BE2C (cell line): ENCODE results near the gene CDC26.
"Not testable (repeated sequence)": the region's sequence is repeated elsewhere in the genome, so short reads cannot be mapped to it uniquely, and the experiment has no call there.

ENCODE experiments used
- DNase-seq: peaks from one replicate; pipeline ENCODE4 v3.0.0-alpha.2; 2020
- H3K27me3 ChIP-seq: fragments of 250-450 bp; sonication (Bioruptor Pico); 2 replicates; pipeline ENCODE4 v1.5.1; 2020; ENCODE audit warnings: mild to moderate bottlenecking
- H3K36me3 ChIP-seq: fragments of 250-450 bp; sonication (Bioruptor Pico); 2 replicates; pipeline ENCODE4 v1.5.1; 2020; ENCODE audit warnings: mild to moderate bottlenecking
- H3K4me1 ChIP-seq: fragments of 250-450 bp; sonication (Bioruptor Pico); 2 replicates; pipeline ENCODE4 v1.5.1; 2020
- H3K4me3 ChIP-seq: 2 replicates; pipeline ENCODE4 v1.5.1; 2011; ENCODE audit warnings: low read depth, low read length
- H3K9me3 ChIP-seq: fragments of 250-450 bp; sonication (Bioruptor Pico); 2 replicates; pipeline ENCODE4 v1.5.1; 2020
- TF ChIP-seq, protein P1 (sequence below): IDR thresholded peaks from 2 replicates; pipeline ENCODE4 v1.5.1; 2012; ENCODE audit warnings: mild to moderate bottlenecking, low read depth, low read length

Gene CDC26

DNA sequence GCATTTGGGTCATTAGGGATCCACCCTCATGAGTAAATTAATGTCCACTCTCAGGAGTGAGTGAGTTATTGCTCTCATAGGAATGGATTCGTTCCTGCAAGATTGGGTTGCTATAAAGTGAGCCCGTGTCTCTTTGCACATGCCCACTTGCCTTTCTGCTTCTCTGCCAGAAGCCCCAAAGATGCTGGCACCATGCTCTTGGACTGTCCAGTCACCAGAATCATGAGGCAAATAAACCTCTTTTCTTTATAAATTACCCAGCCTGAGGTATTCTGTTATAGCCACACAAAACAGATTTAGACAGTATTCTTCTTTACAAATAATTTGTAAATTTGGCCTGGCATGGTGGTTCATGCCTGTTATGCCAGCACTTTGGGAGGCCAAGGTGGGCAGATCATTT, 24.6 kb downstream of the CDC26 start:
- TF ChIP-seq, protein P1, sequence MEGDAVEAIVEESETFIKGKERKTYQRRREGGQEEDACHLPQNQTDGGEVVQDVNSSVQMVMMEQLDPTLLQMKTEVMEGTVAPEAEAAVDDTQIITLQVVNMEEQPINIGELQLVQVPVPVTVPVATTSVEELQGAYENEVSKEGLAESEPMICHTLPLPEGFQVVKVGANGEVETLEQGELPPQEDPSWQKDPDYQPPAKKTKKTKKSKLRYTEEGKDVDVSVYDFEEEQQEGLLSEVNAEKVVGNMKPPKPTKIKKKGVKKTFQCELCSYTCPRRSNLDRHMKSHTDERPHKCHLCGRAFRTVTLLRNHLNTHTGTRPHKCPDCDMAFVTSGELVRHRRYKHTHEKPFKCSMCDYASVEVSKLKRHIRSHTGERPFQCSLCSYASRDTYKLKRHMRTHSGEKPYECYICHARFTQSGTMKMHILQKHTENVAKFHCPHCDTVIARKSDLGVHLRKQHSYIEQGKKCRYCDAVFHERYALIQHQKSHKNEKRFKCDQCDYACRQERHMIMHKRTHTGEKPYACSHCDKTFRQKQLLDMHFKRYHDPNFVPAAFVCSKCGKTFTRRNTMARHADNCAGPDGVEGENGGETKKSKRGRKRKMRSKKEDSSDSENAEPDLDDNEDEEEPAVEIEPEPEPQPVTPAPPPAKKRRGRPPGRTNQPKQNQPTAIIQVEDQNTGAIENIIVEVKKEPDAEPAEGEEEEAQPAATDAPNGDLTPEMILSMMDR, result no peak
- H3K36me3 ChIP-seq, result peaks cover 15% of the 10 kb centered on the region
- H3K4me3 ChIP-seq, result no peak overlapping the region
- peaks cover 4% of the 10 kb centered on the region; the same call in 1 of the 2 replicates for H3K9me3 ChIP-seq
- no peak for DNase-seq
- H3K4me1 ChIP-seq, result peaks cover 18% of the 10 kb centered on the region
- no peaks in the 10 kb centered on the region for H3K27me3 ChIP-seq

DNA sequence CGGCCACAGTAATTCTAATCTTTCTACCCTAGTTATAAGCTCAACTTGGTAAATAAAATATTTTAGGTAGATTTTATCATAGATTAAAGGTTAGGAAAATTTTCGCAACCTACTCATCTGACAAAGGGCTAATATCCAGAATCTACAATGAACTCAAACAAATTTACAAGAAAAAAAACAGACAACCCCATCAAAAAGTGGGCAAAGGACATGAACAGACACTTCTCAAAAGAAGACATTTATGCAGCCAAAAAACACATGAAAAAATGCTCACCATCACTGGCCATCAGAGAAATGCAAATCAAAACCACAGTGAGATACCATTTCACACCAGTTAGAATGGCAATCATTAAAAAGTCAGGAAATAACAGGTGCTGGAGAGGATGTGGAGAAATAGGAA, 25.7 kb downstream of the CDC26 start:
- Histone ChIP-seq H3K4me1 (peaks cover 18% of the 10 kb centered on the region), H3K36me3 (peaks cover 15% of the 10 kb centered on the region)
- not testable (repeated sequence) for DNase-seq, H3K27me3 ChIP-seq, H3K9me3 ChIP-seq, H3K4me3 ChIP-seq

DNA sequence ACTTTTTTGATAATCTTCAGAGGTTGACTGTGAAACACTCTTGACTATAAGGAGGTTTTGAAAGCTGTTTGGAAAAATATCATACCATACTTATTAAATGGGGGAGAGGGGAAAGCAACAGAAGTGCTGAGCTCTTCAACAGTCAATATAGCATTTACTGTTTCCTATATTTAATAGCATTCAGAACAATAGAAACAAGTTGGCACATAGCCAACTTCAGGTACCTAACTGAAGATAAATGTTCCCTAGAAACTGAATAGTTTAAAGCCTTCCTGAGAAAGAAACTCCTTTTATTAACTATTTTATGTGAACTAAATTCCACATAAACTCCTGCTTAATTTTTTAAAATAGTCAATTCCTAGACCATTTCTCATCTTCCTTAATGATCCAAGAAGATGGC, 27.7 kb downstream of the CDC26 start:
- no peak for DNase-seq
- TF ChIP-seq, protein P1, result no peak
- H3K27me3 ChIP-seq, result no peaks in the 10 kb centered on the region
- H3K36me3 ChIP-seq, result peaks cover 15% of the 10 kb centered on the region
- no peak overlapping the region for H3K4me3 ChIP-seq
- peaks cover 13% of the 10 kb centered on the region for H3K4me1 ChIP-seq
- H3K9me3 ChIP-seq, result peaks cover 4% of the 10 kb centered on the region; the same call in 1 of the 2 replicates

DNA sequence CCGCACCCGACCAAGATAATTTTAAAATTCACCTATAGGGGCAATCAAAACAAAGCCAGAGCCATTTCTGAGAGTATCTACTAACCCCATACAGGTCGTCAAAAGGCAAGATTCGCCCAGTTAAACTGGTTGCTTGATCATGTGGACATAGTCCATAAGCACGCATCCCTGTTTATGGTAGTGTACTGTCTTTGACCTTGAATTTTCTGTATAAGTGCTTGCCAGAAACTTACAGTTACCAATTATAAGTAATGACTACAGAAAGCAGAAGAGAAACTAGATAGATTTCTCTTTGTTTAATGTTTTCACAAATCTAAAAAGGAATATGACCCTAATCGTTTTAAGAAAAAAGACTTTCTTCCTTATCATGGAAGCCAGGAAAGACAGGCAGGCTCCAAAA, 28.4 kb downstream of the CDC26 start:
- H3K27me3 ChIP-seq, result no peaks in the 10 kb centered on the region
- no peak overlapping the region for H3K4me3 ChIP-seq
- TF ChIP-seq, protein P1, result no peak
- H3K36me3 ChIP-seq, result peaks cover 13% of the 10 kb centered on the region
- H3K9me3 ChIP-seq, result peaks cover 4% of the 10 kb centered on the region; the same call in 1 of the 2 replicates
- peaks cover 13% of the 10 kb centered on the region for H3K4me1 ChIP-seq
- no peak for DNase-seq

DNA sequence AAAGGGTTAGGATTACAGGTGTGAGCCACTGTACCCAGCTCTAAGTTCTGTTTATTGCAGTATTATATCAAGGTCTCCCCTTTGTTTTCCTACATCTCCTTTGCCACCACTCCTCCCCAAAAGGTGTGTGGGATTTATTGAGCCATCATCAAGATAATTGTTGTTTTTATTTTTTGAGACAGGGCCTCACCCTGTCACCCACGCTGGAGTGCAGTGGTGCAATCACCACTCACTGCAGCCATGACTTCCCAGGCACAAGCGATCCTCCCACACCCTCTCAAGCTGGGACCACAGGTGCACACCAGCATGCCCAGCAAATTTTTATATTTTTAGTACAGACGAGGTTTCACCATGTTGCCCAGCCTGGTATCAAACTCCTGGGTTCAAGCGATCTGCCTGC, 29.5 kb downstream of the CDC26 start:
- DNase-seq, result no peak
- TF ChIP-seq, protein P1, result no peak
- H3K36me3 ChIP-seq, result peaks cover 7% of the 10 kb centered on the region
- H3K9me3 ChIP-seq, result peaks cover 4% of the 10 kb centered on the region; the same call in 1 of the 2 replicates
- no peak overlapping the region for H3K4me3 ChIP-seq
- no peaks in the 10 kb centered on the region for H3K27me3 ChIP-seq
- H3K4me1 ChIP-seq, result peaks cover 13% of the 10 kb centered on the region

DNA sequence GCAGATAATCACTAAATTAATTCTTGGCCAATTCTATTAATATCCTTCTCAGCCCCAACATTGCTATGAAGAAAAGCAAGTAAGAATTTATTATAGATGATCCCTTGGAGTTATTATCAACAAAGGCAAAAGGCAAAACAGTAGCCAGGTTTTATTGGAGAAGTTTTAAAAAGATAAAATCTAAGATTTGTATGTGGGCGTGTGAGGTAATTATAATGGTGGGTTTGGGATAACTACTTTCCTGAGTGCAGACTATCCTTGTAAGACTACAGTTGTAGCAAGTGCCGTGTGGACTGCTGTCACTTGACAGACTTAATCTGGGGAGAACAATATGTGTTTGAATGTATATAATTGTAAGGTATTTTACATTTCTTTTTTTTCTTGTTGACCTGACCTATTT, 30.8 kb downstream of the CDC26 start:
- H3K36me3 ChIP-seq, result peaks cover 3% of the 10 kb centered on the region
- H3K4me1 ChIP-seq, result peaks cover 13% of the 10 kb centered on the region
- TF ChIP-seq, protein P1, result no peak
- peaks cover 2% of the 10 kb centered on the region; the same call in 1 of the 2 replicates for H3K9me3 ChIP-seq
- H3K27me3 ChIP-seq, result no peaks in the 10 kb centered on the region
- no peak overlapping the region for H3K4me3 ChIP-seq
- no peak for DNase-seq

DNA sequence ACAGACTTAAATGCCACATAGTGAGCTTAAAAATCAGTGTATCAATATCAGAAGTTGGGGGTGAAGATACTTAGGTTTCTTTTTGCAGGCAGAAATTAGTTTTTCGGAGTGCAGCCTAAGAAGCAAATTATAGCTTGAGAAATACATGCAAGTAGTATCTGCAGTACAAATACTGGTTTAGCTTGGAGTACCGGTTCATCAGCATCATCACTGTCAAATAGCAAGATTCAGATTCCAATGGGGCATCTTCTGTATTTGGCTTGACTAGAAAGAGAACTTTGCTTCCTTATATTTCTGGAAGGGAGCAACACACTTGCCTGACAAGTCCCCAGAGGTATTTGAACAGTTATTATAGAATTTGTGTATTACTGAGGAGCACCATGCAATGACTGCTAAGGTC, 34.2 kb downstream of the CDC26 start:
- Histone ChIP-seq H3K36me3 (peaks cover 8% of the 10 kb centered on the region; the same call in 1 of the 2 replicates), H3K4me1 (peaks cover 4% of the 10 kb centered on the region), H3K4me3 (no peak overlapping the region), H3K9me3 (no peaks in the 10 kb centered on the region), H3K27me3 (no peaks in the 10 kb centered on the region)
- TF ChIP-seq, protein P1, result no peak
- DNase-seq, result no peak
